ENCODE data around the gene FYN.
"Not testable (repeated sequence)": the region's sequence is repeated elsewhere in the genome, so short reads cannot be mapped to it uniquely, and the experiment has no call there.

FYN gene

DNA sequence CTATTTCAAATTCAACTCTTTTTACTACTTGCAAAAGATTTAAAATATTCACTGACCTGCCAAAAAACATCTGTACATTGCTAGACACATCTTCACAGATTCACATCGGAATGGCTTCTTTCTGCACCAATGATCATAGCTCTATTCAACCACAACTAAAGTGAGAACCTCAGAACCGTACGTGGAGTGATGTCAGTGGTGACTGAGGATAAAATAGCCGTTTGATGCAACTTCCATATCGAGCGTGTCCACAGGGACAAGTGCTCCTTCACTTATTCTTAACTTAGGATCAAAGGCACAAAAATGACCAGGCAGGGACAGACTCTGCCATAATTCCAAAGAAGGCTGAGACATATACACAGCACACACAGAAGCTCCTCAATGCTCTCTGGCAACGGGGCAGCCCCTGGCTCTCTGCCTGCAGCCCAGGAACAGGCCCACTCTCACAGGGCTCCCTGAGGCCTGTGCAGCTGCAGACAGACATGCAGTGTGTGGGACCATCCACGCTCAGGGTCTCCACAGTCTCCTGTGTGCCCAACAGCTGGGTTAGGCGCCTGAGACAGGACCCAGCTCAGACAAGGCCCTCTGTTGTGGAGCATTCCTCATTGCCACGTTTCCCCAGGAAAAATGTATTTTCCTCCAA lies 22.8 kb downstream of the FYN start:
- DNase-seq (ENCODE audit: low read depth in 2 of 2): no peak

DNA sequence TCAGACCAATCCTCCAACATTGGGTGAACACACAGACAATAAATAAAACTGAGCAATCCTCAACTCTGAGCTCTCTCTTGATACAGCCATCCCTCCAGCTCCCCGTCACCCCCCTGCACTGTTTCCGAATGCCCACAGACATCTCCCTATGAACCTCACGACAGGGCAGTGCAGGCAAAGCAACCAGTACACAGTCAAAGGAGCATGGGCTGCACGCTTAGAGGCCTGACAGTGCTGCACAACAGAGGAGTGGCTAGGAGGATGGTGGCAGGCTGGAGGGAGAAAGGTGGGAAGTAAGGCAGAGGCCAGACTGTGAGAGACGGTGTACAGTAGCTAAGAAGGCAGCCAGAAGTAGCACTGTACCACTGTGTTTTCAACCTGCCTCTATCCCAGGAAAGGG lies 24.0 kb downstream of the FYN start:
- no peak for DNase-seq (ENCODE audit: low read depth in 2 of 2)

DNA sequence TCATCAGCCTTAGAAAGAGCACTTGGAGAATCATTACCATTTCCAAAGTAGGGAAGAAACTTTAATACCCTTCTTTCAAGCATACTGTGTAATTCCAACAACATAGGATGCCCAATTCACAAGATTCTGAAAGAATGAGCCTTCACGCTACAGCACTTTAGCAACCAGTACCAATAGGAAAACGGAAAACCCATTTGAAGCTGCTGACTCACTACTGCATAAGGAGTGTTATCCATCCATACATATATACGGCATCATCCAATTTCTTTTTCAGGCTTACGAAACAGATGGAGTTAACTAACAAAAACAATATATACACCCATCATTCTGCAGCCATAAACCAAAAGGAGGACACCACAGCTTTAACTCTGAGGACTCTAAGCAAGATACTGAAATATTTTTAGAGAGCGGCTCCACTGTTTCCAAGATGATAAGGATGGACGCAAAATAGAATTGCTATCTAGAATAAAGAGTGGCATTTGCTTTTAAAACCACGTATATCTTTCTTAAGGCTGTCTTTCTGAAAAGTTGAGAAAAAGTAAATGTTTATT lies 24.9 kb downstream of the FYN start:
- no peak for DNase-seq (ENCODE audit: low read depth in 2 of 2)

DNA sequence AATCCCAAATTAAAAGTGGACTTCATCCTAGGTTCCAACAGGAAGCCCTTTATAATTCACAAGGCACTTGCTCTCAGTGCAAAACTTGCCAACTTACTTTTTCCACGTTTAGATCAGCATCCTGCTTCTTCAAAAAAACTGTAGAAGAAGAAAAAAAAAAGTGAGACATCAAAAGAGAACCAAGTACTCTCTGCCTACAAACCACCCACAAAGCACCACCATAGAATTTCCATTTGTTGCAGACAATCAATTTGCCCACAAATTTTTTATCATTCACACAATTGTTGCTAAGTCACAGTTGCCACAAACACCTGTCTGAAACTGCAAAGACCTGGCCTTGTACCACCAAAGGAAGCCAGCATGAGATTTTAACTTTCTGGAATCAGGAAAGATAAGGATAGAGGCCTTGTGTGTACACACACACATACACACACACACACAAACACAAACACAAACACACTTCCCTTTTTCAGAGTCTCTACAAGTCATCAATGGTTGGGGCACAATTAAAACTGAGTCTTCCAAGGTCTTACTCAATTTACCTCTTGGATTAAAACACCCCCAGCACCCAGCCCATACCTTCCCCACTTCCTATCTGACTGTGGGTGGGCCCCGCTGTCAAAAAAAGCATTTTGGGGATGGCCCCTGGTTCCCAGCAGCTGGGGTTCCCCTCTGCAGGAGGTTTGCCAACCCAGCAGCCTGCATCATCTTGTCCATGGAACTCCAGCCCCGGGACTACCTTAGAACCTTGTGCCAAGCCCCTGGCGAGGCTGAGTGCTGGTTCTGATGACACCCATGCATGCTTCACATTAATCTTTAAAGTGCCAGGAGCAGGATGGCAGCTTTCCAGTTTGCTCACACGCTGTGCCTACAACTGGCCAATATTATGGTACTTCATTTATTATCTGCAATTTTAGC lies 26.5 kb downstream of the FYN start:
- DNase-seq (ENCODE audit: low read depth in 2 of 2): no peak

DNA sequence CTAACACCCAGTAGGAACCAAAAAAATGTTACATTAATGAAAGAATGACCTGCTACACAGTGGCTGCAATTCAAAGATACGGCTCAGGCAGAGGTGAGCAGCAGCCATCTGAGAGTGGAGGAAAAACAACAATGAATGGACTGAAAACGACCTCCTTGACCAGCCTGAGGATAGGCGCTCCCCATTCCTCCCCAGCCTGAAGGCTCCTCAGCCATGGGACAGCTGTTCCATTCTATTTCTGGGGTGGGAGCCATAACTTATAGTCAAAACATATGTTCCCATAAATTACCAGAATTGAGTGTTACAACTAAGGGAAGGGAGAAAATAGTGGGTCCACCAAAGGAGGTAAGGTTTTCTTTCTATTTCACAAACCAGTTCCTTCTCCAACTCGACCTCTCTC lies 27.2 kb downstream of the FYN start:
- DNase-seq (ENCODE audit: low read depth in 2 of 2): no peak

DNA sequence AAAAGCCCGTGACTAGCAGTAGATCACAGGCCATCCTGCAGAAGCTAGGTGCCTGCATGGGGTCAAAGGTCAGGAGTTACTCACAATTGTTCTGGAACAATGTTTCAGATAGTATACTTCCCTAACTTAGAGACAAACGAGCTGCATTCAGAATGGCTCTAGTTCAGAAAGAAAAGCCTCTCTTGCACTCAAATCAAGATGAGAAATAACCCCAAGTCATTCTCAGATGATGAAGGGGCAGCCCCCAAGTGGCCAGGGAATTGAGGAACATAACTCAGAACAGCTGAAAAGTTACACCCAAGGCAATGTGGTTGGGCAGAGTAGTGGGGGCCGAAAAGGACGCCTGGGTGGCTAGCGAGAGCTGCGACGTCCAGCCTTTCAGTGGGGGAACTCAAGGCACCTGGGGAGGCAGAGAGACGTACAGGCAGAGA lies 27.8 kb downstream of the FYN start:
- DNase-seq (ENCODE audit: low read depth in 2 of 2): no peak

DNA sequence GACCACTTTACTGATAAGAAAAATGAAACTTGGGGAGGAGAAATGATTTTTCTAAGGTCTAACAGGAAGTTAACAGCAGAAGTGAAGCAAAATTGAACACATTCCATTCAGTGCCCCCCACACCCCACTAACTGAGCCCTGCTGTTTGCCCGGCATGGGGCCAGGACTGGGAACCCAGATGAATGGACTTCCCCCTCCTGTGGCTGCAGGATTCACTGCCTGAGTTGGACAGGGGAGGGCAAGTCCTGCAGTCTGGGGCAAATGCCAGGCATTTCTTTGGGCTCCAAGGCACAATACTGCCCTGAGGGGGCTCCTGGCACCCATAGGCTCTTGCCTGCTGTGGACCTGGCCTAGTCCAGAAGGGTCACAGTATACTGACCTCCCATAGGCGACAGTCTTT lies 28.3 kb downstream of the FYN start:
- no peak for DNase-seq (ENCODE audit: low read depth in 2 of 2)

DNA sequence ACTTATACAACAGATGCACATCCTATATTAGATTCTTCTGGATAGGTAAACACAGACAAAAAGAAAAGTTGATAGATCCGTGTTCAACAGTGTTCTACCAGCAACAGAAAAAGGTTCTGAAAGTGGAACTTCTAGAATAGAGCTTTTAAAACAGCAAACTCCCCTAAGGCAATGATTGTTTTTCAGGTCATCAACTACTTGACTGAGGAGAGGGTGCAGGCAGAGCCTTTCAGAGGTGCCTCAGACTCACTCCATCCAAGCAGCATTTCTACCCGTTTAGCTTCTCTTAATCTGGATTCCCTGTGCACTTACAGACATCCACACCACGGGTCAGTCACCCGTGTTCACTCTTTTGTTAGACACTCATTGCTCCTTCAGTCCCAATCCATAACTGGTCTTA lies 28.9 kb downstream of the FYN start:
- DNase-seq (ENCODE audit: low read depth in 2 of 2): no peak

DNA sequence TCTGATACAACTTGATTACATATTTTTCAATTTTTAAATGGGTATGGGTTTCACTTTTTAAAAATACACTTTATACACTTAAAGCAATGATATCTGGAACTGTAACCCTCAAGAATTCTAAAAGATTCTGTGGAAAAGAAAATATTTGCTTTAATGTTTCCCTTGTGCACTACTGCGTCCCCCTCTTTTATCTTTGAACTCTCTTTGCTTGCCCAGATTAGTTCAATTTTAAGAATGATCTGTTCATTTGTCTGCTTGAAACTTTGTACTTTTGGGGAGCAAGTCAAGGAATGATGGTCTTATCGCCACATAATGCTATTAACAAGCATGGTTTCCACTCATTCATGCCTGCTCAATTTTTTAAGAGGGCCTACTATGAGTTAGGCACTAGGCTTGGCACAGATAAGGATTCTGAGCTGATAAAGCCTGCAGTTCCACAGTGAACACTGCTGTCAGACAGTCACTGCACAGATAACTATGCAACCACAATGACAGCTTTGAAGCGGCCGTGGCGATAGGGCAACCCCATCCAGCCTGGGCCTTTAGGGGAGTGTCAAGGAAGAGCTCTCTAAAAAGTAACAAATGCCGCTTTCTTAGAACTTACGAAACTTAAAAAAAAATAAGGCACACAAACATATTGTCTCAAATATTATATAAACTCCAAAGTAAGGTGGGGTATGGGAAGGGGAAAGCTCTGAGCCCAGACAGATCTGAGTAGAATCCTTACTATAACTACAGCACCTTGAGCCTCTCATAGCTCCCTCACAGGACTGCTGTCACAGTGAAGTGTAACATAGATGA lies 29.7 kb downstream of the FYN start:
- no peak for DNase-seq (ENCODE audit: low read depth in 2 of 2)

DNA sequence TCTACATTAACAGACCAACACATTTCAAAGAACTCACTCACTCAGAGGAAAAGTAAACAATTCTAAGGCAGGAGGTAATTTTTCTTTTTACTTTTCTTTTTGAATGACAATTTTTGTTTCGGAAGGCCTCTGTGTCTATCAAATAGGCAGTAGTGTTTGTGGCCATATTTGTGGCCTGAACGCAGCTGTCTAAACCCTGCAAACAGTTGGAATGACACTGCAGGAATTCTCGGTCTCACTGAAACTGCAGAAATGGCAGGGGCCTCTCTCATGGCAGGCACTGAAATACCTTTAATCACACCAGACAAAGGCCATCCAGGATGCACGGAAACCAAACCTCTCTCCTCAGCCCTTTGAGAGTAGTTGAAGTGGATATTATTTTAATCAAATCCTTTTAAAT lies 30.4 kb downstream of the FYN start:
- DNase-seq (ENCODE audit: low read depth in 2 of 2): no peak

DNA sequence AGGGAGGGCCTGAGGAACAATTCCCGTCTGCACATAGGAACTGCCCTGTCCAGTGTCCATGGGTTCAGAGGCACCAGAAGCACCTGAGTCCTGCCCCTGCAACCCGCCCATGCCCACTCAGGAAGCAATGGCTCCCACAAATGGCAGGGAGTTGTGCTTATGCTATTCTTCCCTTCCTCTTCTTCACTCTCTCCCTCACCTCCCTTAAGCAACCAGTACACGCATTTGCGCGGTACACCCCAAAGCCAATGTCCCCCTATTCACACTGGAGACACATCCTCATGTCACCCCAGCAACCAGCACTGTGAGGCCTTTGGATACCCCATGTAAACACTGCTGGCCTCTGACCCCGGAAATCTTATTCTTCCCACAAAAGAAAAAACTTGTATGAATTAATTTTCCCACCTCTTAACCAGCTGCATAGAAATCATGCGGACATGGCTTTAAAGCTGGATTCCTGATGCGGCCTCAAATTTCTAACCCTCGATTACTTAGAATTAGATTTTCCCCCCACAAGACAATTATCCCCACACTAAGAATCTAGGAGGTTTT lies 30.9 kb downstream of the FYN start:
- no peak for DNase-seq (ENCODE audit: low read depth in 2 of 2)

DNA sequence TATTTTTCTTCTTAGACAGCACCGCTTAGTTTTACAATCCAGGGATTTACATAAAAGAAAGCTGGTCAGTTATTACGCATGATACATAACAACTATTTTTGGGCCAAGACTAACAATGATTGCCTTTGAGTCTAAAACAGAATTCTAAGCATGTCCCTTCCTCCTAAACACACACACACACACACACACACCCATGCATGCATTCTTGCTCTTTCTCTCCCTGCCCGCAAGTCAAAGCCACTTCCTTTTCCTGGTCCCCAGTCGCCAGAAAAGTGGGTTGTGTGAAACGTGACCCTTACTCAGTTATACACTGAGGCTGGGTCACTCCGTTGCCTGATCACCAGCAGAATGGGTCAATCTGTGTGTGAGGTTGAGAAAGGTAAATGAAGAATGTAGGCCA lies 31.4 kb downstream of the FYN start:
- no peak for DNase-seq (ENCODE audit: low read depth in 2 of 2)

DNA sequence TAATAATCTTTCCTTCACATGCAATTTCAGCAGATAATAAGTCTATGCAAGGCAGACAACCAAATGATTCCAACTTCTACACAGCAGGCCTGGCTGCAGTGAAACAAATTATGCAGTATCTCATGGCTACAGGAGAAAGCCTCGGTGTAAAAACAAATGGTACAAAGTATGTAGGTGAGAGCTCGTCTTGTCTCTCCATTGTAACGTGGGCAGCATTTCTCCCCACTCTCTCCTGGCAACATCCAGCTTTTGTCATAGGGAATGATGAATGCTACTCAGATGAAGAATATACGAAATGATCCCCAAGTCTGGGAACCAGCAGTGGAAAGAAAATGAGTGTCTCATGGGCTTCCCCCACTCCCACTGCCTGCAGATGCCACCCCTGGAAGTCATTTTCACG lies 32.4 kb downstream of the FYN start:
- no peak for DNase-seq (ENCODE audit: low read depth in 2 of 2)

DNA sequence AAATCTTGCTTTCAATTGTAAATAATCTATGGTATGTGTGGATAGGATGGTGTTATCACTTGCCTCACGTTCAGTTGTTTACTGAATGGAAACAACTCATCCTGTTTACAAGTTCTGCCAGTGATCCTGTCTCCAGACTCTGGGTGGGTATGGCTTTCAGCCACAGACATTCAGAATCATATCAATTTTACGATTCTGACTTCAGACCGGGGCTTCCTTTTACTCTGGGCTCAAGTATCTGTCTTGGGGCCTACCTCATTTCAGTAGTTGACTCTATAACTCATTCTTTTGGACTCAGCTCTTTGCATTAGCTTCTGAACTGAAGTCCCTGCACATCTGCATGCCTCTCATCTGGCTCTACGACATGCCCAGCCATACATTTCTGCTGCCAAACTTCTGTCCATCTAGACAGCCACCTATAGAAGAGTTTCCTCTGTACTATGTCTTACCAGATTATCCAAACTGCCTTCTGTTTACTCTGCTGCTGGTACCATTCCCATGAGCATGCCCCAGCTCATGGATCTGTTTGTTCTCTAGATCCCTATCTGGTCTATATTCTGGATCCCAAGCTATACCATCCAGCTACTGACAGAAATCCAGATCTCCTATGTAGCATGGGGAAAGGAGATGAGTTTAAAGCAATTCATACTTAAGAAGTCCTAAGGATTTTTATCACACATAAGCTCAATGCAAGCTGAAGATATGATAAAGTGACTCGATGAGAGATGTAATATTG lies 34.3 kb downstream of the FYN start:
- no peak for DNase-seq (ENCODE audit: low read depth in 2 of 2)

DNA sequence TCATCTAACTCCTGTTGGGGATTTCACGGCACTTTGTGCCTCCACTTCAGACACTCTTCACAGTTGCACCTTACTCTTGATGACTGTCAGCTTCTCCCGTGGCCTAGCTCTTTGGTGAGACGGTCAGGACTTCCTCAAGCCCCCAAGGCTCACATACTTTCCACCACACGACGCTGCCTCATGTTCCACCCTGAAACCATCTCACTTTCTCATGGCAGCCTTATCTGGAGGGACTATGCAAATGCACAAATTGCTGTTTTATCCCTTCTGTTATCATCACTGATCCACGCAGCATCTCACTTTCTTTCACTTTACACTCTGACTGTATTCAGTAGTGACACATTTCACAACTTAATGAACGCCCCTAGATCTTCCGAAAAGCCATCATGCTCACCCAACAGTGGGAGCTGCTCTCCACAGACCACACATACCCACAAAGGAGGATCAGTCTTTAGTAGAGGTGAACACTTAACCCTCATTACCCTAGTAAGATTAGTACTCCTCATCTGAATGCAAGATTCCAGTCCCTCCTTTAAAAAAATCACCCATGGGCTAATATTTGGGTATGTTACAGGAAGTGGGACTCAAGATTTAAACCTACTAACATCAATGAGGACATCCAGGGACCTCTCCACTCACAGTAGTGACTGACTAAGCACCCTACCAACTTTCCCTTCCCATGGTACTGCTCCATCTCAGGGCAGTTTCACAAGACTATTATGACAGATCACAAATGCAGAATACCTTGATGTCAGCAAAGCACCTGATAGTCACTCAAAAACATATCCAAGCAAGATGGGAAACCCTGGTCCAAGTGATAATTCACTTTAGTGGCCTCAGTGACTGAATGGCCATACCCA lies 35.4 kb downstream of the FYN start:
- no peak for DNase-seq (ENCODE audit: low read depth in 2 of 2)

DNA sequence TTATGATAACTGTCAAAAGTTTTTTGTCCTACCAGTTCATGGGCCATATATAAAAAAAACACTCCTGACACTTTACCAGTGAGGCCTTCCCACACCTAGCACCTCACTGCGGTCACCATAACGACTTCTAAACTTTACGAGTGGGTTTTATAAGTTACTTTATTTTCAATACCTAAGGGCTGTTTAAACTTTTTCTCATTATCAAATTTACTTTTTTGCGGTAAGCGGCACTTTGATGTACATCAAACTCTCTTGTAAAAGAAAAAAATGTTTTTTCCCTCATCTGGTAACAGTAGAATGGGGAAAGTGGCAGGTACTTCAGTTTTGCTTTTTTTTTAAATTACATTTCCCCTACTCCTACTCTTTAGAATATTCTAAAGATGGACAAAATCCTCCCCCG lies 36.2 kb downstream of the FYN start:
- no peak for DNase-seq (ENCODE audit: low read depth in 2 of 2)

DNA sequence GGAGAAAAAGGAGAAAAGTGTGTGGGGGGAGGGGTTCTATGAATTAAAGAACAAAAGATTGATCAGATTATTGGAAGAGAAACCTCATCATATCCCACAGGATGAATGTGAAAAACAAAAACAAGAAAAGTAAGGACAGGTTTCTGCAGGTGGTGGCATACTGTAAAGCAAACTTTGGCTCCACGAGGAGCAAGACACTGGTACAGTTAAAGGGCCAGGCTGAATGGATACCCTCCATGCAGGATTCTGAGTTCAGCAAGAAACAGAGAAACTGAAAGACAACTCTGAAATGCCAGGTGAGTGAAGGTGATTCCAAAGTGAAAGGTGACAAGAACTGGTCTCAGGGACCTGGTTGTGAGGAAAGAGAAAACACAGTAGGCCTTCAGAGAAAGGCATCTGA lies 37.4 kb downstream of the FYN start:
- no peak for DNase-seq (ENCODE audit: low read depth in 2 of 2)

DNA sequence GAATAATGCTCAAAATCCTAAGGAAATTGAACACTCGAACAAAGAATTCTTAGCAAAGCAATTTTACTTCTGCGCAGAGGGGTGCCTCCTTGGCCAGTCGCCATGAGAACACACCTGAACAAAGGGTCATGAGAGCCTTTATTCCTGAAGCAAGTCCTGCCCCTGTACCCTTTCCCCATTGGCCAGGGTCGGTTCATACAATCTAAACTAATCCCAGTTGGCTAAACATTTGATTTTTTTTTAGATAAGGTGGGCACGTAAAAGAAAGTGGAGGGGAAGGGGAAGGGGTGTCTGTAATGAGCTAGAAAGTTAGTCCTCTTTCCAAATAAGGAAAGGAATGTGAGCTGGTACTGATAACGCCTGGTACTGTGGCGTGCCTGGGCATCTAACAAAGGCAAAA lies 37.9 kb downstream of the FYN start:
- DNase-seq (ENCODE audit: low read depth in 2 of 2): not testable (repeated sequence)

DNA sequence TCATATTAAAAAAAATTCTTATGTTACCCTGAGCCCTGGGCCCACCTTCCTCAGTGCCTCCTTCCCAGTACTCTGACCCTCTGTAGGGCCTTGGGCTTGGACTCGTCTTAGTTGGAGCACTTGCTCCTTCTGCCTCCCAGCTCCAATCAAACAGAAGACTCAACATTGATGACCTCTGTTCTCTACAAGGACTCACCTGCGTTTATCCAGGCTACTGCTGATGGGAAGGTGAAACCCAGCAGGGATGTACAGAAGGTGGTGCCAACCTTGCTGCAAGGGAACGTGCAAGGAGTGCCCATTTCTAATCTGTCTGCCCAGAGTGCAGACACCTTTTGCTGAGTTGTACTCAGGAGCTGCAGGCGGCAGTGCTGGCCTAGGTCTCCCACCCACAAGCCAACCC lies 38.9 kb downstream of the FYN start:
- DNase-seq (ENCODE audit: low read depth in 2 of 2): no peak

DNA sequence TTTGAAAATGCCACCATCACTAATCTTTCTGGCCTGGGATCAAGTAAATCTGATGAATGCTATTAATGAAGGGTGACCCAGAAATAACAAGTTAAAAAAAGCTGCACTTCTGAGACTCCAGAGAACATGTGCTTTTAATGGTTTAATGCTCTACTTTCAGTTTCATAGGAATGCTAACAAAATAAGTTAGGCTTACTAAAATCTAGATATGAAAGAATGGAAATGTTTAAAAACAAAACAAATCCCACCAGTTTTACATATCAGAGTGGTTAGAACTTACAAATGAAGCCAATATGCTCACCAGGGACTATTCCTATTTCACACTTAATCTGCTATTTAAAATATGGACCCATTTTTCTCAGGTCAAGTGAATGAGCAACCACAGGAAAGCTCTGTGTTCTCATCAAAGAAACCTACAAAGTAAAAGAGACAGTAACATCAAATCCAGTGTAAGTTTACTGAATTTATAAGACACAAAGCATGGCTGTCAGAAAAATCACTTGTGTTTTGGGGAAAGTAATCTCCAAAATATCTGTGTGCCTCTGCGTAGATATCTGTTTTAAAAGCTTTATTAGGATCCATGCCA lies 40.3 kb downstream of the FYN start:
- no peak for DNase-seq (ENCODE audit: low read depth in 2 of 2)

All from stimulated activated CD4-positive, alpha-beta T cell treated with anti-CD3 and anti-CD28 coated beads, Interleukin-1b, Interleukin-23, amount 100 ng/mL, for 1 hour (primary cell).